HG02571 (cell line): Measurements from ENCODE around the gene ZP1.

Experiments used
- ATAC-seq: cut with Tn5 transposase; IDR thresholded peaks from one replicate; pipeline ENCODE4 v1.9.1; 2021; ENCODE audit warnings: mild to moderate bottlenecking, moderate library complexity; ENCODE audit not compliant: unreplicated experiment

Gene ZP1

DNA sequence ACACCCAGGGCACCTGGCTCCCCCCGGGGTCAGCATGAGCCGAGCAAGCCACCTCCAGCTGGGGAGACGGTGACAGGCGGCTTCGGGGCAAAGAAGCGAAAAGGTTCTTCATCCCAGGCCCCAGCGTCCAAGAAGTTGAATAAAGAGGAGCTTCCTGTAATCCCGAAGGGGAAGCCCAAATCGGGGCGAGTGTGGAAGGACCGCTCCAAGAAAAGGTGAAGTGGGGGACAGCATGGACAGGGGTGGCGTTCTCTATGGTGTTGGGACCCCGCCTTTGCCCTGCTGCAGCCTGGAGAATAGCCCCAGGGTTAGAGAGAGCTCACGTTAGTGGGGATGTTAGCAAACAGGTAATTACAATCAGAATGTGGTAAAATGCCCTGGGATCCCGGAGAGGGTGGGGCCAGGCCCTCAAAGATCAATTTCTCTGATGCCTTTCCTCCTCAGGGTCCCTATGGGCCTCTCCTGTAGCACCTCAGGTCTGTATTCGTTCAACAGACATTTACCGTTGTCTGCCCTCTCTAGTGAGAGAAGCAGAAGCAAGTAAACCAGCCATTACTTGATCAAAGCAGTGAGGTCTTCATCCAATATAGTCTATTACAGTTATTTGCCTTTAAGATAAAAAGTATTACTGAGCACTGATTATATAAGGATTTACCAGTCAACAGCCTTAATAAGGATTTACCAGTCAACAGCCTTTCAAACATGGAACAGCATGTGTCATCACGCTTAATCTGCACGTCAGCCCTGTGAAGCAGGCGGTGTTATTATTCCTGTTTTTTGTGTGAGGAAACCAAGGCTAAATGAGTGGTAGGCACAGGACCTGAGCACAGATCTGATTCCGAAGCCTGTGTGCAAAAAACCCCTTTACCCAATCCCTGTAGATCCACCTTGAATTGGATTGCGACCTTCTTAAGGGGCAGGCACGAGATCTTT, 24.4 kb upstream of the ZP1 start:
- ATAC-seq = no peak

GRCh38 chr11:60844045-60844869, 23.1 kb upstream of the ZP1 start:
- ATAC-seq = no peak

DNA sequence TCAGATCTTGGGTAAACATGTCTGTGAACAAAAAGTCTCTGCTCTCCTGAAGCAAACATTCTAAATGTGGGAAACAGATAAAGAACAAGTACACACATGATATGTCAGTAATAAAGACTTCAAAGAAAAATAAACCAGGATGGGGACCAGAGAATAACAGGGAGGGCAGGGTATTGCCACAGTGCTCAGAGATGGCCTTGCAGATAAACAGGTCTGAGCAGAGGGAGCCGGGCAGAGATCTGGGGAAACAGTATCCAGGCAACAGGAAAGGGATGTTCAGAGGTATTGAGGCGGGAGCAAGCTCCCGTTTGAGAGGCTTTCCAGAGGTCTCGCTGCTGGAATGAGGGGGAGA, 22.5 kb upstream of the ZP1 start:
- ATAC-seq = no peak

DNA sequence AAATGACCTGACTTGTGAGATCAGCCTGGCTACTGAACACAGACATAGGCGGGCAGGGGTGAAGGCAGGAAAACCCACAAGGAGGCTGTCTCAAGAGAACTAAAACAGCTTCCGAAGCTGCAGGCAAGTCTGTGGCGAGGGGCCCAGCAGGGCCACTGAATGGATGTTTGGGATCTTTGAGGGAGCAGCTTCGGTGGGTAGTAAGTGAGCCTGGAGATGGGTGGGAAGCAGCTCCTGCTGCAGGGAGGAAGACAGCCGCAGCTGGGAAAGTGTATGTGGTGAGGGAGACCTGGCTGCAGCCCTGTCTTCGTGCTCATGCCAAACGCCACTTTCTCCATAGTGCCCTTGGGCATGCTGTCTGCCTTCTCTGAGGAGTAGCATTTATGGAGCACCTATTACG, 22.0 kb upstream of the ZP1 start:
- ATAC-seq = no peak

- no peak for ATAC-seq
These were observed 20.1 kb upstream of the ZP1 start for GRCh38 chr11:60847281-60847680.

- no peak for ATAC-seq
These were observed 19.4 kb upstream of the ZP1 start for GRCh38 chr11:60847896-60848295.

- ATAC-seq = no peak
These were observed 18.6 kb upstream of the ZP1 start for GRCh38 chr11:60848714-60849151.

DNA sequence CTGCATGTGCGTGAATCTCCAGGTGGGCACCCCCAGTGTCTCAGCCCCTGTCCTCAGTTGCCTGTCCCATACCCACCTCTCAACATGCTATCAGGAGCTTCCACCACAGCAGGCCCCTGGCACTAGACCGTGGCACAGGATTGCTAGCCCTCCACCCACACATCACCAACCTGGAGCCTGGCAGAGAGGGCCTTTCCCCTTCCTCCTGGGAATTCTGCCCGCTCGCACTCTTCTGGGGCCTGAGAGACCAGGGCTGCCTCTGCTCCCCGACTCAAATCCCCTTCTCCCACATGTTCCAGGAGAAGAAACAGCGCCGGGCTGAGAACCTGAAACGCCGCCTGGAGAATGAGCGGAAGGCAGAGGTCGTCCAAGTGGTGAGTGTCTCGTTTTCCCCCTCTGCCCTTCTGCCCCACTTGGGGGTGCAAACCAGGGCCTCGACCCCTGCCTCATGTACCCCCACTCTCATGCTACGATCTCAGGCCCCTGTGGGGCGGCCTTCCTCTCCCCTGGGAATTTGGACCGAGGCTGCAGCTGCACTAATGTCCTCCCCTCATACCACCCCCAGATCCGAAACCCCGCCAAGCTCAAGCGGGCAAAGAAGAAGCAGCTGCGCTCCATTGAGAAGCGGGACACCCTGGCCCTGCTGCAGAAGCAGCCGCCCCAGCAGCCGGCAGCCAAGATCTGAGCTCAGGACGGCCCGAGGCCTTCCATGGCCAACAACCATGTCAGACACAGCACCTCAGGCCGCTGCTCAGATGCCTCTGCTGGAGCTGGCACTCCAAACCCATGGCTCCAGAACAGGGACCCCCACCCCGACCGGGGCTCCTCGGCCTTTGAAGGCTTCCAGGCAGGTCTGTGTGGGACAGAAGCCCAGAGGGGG, 17.5 kb upstream of the ZP1 start:
- no peak for ATAC-seq

DNA sequence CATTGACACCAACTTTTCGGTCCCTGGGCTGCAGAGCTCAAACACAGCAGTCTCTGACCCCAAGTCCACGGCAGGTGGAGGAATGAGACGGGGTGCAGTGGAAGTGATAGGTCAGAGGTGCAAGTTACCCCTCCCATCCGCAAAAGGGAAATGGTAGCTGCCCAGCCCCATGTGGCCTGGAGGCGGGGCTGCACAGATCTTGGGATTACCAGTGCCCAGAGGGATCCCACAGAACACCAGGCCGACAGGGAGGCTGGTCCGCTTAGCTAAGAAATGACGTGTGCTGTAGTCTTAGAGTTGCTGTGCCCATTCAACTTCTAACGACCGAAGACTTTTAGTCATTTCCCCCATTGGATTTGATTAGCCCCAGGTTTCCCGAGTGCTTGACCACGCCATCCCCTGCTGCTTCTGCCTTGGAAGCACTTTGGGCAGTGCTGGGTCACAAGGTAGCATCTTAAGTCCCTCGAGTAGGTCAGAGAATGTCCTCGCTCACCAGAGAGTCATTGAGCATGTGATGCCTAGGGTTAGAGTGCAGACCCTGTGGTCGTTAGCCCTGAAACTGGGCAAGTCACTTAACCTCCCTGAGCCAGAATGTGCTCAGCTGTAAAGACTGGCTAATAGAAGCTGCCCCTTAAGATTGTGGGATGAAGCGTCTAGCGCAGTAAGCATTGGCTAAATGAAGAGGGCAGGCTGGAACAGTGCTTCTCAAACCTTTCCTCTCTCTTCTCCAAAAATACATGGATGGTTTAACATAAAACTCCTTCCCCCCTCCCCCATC, 15.8 kb upstream of the ZP1 start:
- no peak for ATAC-seq

DNA sequence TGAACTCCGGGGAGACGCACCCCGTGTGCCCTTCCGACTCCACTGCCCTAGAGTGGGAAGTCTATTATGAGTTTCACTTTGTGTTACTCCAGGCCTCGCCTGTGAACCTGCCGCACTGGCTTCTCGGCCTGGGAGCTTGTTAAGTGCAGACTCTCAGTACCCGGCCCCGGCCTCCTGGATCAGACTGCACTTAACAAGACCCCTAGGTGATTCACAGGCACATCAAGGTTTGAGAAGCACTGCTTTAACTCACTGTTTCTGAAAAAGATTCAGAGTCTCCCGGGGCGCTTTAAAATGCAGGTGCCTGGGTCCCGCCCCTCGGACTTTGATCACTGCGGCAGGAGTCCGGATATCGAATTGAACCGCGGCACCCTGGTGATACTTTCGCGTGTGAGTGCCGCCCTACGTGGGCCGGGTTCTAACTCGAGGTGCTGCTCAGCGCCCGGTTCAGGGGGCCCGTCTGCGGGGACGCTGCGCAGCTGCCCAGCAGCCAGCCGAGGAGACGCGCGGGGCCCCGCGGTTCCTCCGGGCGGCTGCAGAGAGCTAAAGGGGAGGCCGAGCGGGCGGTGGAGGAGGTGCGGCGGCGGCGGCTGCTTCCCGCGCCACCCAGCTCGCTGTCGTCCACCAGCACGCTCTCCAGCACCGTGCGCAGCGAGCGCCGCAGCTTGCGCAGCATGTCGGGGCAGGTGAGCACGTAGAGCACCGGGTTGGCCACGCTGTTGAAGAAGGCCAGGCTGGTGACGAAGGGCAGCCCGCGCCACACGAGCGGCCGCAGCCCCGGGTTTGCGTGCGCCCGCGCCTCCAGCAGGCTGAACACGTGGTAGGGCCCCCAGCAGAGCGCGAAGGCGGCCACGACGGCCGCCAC, 15.0 kb upstream of the ZP1 start:
- ATAC-seq = no peak

DNA sequence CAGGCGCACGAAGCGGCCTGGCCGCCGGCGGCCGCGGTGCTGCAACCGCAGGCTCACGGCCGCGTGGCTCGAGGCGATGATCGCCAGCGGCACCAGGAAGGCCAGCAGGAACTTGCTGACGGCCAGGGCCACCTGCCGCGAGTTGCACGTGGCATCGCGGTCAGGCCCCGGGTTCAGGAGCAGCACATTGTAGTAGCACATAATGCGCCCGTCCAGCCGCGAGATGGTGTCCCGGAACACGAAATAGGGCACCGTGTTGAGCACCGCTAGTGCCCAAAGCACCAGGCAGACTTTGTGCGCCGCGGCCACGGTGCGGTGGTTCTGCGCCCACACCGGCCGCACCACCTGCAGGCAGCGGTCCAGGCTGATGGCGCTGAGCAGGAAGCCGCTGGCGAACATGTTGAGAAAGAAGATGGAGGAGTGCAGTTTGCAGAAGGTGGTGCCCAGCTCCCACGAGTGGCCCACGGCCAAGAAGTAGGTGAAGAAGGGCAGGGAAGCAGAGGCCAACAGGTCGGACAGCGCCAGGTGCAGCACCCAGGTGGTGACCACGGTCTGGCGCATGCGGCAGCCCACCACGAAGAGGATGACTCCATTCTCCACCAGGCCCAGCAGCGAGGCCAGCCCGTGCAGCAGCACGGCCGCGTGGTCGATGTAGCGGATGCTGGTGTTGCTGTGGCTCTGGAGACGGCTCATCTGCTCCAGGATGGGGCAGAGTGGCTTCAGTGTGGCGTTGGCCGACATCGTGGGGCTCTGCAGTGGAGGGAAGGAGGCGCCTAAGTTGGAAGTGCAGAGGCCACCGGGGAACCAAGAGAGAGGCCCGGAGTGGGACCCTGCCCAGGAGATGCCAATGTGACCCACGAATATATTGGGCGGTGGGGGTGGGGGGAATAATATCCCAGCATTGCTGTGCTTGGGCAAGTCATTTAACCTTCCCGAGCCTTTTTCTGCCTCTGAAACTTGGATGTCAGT, 14.1 kb upstream of the ZP1 start:
- ATAC-seq = no peak

- no peak for ATAC-seq
These were observed 13.0 kb upstream of the ZP1 start for GRCh38 chr11:60854140-60854846.

- no peak for ATAC-seq
These were observed 12.3 kb upstream of the ZP1 start for GRCh38 chr11:60854847-60855725.

DNA sequence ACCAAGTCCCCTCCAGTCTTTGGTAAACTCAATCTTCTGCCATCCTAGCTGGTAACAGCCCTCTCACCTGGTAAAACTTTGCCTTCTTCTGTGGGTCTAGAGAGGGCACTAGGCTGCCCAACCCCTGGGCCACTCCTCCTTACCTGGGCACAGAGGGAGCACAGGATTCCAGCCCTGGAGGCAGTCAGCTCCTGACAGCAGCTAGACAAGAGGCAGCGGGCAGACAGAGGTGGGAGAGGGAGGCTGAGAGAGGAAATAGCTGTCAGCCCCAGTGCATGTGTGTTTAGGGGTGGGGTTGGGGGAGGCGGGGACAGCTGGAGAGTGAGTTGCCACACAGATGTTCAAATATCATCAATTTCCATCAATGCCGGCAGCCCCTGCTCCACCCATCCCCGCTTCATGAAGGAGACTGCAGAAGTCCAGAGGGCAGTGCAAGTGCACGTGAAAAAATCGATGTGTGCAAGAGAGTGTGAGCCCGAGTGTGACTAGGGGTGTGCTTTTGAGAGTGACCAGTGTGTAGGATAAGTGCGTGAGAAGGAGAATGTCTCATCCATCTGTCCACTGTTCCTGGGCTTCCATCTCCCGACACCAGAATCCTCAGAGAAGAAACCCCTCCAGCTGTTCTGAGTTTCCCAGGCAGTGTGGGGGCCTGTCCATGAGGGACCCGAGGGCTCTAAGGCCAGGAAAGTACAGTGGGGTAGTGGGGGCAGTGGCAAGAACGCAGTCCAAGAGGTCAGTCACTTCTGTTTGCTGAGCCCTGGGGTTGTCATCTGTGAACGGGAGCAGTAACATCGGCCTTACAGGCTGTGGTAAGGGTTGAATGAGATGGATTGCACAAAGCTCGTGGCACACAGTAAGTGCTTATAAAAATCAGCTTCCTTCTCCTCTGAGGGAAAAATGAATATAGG, 11.4 kb upstream of the ZP1 start, which contains the start of gene PTGDR2:
Gene PTGDR2 (minus strand): TSS at position 225 of the 908 bp plus-strand sequence. CDS start 2,228 bp downstream, outside the sequence.
- ATAC-seq = no peak
